Activated CD8-positive, alpha-beta memory T cell treated with anti-CD3 and anti-CD28 coated beads, Interleukin-2, amount 50 U/mL, for 1 hour (primary cell): Measurements from ENCODE around the gene PCSK7.
"Not testable (repeated sequence)": the region's sequence is repeated elsewhere in the genome, so short reads cannot be mapped to it uniquely, and the experiment has no call there.

ENCODE experiments used
- DNase-seq: peaks from one replicate; pipeline ENCODE4 v3.0.0-alpha.2; 2020; ENCODE audit errors: extremely low read depth

Gene PCSK7

DNA sequence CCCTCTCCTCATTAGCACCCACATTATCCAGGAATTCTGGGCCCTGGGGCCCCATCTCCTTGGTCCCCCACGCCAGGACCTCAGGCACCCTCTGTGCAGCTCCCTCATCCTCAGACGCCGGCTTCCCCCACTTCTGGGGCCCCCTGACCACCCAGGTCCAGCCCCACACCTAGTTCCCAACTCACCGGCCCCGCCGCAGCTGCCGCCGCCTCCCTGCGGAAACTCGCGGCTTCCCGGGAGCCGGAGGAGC, at the start of gene PCSK7:
Gene PCSK7 (minus strand): TSS at position 232 of the 250 bp plus-strand sequence. CDS start 2,229 bp downstream, outside the sequence.
- no peak for DNase-seq

DNA sequence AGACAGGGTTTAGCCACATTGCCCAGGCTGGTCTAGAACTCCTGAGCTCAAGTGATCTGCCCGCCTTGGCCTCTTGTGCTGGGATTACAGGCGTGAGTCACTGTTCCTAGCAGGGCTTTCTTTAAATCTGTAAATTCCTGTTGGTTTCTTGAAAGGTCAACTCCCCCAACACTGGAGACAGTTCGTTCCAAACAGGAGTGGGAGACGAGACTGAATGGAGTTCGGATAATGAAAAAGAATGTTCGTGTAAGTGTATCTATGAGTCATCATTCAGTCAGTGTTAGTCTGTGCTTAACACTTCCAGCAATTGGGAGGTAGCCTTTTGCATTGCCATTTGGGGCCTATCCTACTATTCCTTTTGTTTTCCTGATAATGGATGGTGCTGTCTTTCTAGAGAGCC, 49.3 kb upstream of the PCSK7 start:
- no peak for DNase-seq

- DNase-seq: no peak
Measured at GRCh38 chr11:117279711-117280376, 48.0 kb upstream of the PCSK7 start.

- DNase-seq: no peak
Measured at GRCh38 chr11:117278347-117278746, 46.5 kb upstream of the PCSK7 start.

DNA sequence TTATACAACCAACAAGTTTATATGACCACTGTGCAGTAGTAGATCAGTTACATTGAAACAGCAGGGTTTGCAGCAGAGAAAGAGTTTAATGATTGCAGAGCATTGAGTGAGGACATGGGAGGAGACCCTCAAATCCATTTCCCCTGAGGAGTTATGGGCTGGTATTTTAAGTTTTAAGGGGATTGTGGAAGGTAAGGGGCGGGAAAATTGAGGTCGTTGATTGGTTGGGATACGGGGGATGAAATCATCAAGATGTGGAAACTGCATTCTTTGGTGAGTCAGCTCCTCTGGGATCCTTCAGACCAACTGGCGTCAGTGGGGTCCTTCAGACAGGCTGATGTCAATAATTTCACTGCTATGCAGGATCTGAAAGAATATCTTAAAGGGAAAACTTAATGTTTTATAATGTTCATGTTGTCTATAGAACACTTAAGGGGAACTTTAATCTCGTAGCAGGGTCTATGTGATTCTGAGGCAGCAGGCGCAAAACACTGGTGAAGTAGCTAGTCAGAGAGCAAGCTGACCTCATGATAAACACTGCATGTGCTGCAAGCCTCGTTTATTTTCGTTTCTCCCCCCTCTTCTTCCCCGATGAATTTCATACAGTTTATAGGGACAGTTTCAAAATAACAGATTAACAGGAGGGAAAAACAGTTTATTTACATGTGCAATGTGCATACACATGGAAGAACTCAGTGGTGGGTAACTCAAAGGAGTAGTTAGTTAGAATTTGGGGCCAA, 41.8 kb upstream of the PCSK7 start:
- no peak for DNase-seq

- not testable (repeated sequence) for DNase-seq
Measured at GRCh38 chr11:117272175-117272574, 40.3 kb upstream of the PCSK7 start.

DNA sequence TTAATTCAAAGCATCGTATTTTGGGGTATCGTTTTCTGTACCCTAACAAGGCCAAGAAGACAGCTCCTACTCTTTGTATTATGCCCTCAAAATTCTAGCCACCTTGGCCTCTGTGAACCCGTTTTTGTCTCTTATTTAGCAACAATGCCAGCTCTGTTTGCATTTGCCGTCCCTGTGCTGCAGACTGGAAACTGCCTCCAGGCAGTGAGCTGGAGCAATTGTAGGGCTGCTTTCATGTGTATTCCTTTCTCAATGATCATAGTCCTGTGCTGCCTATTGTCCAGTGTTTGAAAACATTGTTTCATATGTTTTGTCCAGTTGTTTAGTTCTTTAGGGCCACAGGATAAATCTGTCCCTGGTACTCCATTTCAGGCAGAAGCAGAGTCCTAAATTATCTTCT, 39.3 kb upstream of the PCSK7 start:
- DNase-seq: no peak

DNA sequence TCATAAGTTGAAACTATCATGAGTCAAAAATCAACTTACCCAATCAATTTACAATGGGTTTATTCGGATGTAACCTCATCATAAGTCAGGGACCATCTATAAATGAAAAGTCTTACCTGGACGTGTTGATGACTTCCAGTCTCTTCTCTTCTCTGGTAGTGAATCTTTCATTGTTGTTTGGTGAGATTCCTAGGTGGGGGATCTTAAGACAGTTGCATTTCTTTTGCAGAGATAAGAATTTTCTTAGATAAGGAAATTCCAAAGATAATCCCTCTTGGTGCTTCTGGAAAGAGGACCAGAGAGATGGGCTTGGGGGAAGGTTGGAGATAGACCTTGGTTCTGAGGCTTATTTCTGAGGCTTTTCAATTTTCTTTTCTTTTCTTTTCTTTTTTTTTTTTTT, 38.0 kb upstream of the PCSK7 start:
- no peak for DNase-seq

DNA sequence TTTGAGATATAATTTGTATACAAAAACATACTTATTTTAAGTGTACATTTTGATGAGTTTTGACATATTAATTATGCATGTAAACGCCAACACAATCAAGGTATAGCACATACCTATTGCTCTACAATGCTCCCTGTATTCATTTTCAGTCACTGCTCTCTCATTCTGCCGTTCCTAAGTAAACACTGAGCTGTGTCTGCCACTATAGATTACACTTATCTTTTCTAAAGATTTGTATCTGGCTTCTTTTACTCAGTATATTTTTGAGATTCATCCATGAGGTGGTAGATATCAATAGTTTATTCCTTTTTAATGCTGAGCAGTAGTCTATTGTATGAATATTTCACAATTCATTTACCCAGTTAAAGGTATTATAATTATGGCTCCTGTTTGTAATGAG, 33.9 kb upstream of the PCSK7 start:
- DNase-seq: no peak

DNA sequence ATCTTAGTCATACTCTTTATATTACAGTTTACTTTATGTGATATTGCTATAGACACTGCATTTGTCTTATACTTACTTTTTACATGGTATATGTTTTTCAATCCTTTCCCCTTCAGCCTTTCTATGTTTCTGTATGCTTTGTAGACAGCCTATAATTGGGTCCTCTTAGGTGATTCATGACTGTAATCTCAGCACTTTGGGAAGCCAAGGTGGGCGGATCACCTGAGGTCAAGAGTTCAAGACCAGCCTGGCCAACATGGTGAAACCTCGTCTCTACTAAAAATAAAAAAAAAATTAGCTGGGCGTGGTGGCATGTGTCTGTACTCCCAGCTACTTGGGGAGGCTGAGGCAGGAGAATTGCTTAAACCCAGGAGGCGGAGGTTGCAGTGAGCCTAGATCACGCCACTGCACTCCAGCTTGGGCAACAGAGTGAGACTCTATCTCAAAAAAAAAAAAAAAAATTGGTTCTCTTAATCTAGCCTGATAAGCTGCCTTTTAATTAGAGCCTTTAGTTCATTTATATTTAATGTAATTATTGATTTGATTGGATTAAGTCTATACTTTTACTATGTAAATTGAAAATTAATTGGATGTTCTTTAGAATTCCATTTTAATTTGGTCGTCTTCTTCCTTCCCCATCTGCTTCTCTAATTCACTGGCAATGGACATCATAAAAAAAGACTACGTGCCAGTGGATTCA, 32.9 kb upstream of the PCSK7 start:
- not testable (repeated sequence) for DNase-seq

DNA sequence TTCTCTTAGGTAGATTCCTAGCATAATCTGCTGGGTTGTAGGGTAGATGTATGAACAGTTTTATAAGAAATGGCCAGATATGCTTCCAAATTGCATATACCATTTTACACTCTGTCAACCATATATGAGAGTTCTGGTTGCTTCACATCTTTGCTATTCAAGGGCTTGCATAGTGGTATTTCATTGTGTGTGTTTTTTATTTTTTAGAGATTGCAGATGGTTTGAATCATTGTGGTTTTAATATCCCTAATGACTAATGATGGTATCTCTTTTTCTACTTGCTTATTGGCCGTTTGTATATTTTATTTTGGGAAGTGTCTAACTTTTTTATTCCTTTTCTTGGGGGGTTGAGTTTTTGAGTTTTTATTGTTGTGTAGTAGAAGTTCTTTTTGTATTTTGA, 27.5 kb upstream of the PCSK7 start:
- DNase-seq: no peak

DNA sequence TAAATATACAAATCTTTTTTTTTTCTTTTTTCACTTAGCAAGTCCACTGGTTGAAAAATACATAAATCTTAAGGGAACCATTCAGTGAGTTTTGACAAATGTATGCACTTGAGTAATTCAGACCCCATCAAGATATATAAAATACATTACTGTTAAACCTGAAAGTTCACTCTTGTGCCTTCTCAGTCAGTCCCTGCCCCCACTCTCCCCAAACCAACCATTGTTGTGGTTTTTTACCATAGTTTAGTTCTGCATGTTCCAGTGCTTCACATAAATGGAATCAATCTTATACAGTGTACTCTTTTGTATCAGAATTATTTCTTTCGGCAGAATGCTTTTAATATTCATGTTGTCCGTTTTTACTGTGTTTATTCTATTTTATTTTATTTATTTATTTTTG, 26.7 kb upstream of the PCSK7 start:
- no peak for DNase-seq

GRCh38 chr11:117256573-117256972, 24.7 kb upstream of the PCSK7 start:
- DNase-seq: no peak

GRCh38 chr11:117255966-117256365, 24.1 kb upstream of the PCSK7 start:
- no peak for DNase-seq

GRCh38 chr11:117251506-117251905, 19.6 kb upstream of the PCSK7 start:
- no peak for DNase-seq

DNA sequence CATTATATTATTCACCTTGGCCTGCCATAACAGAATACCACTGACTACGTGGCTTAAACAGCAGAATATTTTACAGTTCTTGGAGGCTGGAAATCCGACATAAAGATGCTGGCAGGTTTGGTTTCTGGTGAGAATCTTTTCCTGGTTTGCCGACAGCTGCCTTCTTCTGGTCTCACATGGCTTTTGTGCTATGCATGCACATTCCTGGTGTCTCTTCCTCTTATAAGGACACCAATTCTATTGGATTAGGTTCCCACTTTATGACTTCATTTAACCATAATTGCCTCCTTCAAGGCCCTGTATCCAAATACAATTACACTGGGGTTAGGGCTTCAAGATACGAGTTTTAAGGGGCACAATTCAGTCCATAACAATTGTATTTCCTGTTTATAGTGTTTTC, 17.7 kb upstream of the PCSK7 start:
- no peak for DNase-seq

DNA sequence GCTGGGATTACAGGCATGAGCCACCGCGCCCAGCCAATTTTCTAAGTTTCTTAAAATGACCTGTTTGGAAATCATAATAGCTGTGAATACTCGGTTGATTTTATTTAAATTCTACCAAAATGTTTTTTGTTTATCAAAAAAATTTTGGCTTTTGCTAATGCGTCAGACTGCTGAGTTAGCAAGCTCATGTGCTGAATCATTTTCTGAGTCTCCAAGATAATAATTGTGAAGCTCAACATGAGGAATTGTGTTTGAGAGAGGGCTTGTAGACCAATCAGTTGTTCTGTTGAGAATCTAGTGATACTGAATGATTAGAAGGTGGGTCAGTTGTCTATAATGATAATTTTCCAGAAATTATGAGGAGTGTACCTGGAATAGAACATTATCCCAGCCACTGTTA, 16.5 kb upstream of the PCSK7 start:
- no peak for DNase-seq

DNA sequence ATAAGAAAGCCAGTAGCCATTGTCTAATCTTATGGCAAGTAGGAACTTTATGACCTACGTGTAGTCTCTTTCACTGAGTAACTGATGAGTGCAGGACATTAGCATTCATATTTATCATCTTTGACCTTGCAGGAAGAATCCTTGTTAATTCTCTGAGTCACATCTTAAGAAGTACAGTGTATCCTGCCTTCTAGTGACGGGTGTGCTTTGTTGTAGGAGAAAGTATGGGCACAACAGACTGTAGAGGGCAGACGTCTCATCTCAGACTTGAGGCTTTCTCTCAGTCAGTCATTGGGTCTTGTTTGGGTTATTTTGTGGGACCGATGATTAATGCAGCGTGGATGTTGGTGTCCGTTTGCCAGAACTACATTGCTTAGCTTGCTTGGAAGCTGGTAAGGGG, 7.4 kb upstream of the PCSK7 start:
- DNase-seq: no peak

DNA sequence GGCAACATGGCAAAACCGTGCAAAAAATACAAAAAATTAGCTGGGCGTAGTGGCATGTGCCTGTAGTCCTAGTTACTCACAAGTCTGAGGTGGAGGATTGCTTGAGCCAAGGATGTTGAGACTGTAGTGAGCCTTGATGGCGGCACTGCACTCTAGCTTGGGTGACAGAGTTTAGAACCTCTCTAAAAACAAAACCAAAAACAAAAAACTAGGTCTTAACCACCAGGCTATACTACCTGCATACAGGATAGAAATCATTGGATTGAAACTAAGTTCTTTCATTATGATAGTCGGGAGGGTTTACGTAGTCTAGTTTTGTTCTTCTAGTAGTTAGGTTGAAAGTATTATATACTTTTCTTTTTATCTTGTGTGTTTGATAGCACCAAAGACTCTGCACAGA, 6.3 kb upstream of the PCSK7 start:
- DNase-seq: no peak

GRCh38 chr11:117232911-117233409, 1.1 kb upstream of the PCSK7 start:
- DNase-seq: no peak

GRCh38 chr11:117232092-117232878, 412 bp upstream of the PCSK7 start, which contains the start of gene RNF214:
Gene RNF214 (plus strand): TSS chr11:117232671. CDS start chr11:117234273, 1,602 bp downstream.
- DNase-seq: no peak
